ENCODE data around the gene METTL27.
A peak's percentile ranks its signal among the peaks of the same experiment; 100 is the strongest.
"Not testable (repeated sequence)": the region's sequence is repeated elsewhere in the genome, so short reads cannot be mapped to it uniquely, and the experiment has no call there.

The METTL27 gene, protein sequence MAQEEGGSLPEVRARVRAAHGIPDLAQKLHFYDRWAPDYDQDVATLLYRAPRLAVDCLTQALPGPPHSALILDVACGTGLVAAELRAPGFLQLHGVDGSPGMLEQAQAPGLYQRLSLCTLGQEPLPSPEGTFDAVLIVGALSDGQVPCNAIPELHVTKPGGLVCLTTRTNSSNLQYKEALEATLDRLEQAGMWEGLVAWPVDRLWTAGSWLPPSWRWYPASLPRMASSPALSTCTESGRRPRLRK

DNA sequence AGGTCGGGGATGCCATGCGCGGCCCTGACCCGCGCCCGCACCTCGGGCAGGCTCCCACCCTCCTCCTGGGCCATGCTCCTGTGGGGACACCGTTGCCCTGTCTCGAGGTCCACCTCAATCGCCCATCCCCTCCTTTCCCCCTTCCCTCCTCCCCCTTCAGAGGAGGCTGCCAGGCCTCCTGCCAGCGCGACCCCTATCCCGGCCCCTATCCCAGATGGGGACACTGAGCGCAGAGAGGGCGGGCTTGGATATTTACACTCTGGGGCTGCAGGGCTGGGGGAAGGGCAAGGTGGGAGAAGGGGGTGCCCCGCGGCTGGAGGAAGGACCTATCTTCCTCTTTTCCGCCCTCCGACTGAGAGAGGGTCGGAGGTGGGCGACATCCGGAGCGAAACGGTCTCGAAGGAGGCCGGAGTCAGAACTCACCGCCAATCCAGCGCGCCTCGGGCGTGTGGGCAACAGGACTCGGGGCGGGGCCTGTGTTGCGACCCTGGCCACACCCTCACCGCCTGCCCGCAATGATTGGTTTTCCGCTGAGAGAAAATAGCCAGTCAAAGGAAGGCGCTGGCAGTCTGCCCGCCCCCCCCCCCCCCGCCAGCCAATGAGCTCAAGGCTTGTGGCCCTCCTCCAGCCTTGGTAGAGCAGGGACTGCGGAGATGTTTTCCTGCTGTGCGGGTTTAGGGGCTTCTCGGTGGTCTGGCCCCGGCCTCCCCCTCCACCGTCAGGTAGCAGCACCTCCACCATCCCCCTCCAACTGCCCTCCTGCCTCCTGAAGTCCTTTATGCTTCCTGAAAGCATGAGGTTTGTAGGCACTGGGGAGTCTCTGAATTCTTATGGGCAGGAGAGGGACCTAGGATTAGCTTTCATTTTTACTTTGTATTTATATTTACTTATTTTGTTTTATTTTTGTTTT, at the start of gene METTL27:
Gene METTL27 (minus strand): TSS at position 450 of the 910 bp plus-strand sequence. CDS start 376 bp downstream, at position 74.
- DNase-seq (ENCODE audit: low read depth in 2 of 2): peak; percentile 72 to 78

DNA sequence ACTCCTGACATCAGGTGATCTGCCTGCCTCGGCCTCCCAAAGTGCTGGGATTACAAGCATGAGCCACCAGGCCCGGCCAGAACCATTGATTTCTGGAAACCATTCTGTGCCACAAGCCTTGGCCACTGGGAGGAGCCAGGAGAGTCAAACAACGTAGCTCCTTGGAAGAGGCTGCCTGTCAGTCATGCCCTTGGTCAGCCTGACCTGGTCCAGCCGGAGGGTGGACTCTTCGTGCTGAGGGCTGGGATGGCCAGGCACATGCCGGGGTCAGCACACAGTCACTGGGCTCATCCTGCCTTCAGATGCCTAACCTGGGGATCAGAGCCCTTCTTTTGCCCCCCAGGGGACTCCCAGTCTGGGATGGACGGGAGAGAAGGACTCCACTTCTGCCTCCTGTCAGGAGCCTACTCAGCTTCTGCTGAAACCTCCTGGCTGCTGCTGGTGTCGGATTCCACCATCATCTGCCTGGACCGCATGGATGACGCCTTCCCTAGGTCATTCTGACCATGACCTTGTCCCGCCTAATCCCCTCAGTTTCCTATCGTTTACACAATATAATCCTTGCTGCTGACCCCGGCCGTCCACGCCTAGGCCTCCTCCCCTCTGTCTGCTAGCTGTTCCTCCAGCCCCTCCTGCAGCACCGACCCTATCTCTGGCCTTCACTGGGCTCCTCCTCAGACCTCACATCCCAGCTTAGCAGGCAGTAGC, 49.0 kb upstream of the METTL27 start:
- no peak for DNase-seq (ENCODE audit: low read depth in 2 of 2)

- DNase-seq (ENCODE audit: low read depth in 2 of 2): no peak
Measured at GRCh38 chr7:73890555-73891147, 48.3 kb upstream of the METTL27 start.

DNA sequence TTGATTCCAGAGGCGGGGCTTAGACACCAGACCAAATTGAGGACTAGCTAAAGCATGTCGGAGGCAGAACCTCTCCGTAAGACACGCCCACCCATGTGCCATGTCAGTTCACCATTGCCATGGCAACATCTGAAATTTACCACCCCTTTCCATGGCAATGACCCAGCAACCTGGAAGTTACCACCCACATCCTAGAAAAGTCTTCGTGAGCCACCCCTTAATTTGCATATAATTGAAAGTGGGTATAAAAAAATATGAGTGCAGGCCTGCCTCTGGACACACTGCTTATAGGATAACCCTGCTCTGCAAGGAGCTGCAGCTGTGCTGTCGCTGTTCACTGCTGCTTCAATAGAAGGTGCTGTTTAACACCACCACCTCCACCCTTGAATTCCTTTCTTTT, 46.6 kb upstream of the METTL27 start:
- no peak for DNase-seq (ENCODE audit: low read depth in 2 of 2)

DNA sequence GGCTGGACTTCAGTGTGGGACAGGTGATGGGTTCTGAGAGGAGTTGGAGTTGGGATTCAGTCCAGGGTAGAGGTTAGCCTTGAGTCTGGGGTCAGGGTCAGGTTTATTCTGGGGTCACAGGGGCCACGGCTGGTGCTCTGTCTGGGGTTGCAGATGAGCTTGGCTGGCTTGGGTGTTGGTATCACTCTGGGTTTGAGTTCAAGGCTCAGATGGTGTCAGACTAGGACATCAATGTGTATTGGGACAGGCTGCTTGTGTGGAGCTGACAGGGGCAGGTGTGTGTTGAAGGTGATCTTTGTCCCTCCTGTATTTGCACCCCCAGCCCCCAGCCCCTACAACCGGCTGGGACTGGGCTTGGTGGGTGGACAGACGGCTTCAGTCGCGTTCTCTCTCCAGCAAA, 45.4 kb upstream of the METTL27 start:
- no peak for DNase-seq (ENCODE audit: low read depth in 2 of 2)

DNA sequence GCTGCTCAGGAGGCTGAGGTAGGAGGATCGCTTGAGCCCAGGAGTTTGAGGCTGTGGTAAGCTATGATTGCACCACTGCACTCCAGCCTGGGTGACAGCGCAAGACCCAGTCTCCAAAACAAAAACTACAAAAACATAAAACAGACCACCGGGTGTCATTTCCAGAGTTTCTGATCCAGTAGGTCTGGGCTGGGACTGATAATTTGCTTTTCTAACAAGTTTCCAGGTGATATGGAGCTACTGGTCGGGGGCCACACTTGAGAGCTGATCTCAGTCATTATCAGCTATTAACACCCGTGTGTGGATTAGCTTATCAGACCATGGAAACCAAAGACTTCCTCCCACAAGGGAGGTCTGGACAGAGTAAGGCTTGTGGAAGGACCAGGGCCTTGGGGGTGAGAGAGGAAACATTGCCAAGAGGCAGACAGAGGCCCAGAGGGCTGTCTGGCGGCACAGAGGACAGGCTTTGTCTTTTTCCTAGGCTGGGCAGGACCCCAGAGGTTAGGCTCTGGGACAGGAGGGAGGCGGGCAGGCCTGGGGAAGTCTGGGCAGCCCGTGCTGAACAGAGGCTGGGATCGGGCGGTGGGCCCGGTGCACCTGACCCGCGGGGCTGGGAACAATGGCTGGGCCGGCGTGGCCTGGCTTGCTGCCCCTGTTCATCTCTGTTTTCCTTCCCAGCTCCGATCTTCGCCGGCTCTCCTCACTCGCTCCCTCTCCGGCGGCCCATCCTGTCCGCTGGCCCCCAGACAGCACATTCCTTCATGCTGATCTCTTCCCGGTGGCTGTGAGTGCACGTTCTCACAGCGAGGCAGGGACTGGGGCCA, 43.9 kb upstream of the METTL27 start:
- no peak for DNase-seq (ENCODE audit: low read depth in 2 of 2)

- DNase-seq (ENCODE audit: low read depth in 2 of 2): no peak
Measured at GRCh38 chr7:73885433-73885974, 43.2 kb upstream of the METTL27 start.

DNA sequence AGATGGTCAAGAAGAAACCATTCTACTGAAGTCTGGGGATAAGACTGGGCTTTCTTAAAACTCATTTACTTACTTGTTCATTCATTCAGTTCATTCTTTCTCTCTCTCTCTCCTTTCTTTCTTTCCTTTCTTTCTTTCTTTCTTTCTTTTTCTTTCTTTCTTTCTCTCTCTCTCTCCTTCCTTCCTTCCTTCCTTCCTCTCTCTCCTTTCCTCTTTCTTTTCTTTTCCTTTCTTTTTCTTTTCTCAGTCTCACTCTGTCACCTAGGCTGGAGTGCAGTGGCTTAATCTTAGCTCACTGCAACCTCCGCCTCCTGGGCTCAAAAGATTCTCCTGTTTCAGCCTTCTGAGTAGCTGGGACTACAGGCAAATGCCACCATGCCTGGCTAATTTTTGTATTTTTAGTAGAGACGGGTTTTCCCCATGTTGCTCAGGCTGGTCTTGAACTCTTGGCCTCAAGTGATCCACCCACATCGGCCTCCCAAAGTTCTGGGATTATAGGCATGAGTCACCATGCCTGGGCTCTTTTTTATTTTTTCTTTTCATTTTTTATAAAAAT, 42.6 kb upstream of the METTL27 start:
- not testable (repeated sequence) for DNase-seq (ENCODE audit: low read depth in 2 of 2)

DNA sequence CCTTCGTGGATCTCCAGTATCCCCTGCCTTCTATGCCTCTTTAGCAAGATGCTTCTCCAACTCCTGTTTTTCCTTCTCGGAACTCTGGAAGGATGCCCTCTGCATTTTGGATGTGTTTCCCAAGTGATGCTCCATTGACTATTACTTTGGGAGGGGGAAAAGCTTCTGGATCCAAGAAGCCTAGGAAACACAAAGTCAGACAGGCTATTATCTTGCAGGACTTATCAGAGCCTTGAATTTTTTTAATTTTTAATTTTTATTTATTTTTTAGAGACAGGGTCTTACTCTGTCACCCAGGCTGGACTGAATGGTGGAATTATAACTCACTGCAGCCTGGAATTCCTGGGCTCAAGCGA, 39.7 kb upstream of the METTL27 start:
- no peak for DNase-seq (ENCODE audit: low read depth in 2 of 2)

GRCh38 chr7:73881352-73882046, 39.2 kb upstream of the METTL27 start:
- DNase-seq (ENCODE audit: low read depth in 2 of 2): no peak

GRCh38 chr7:73880755-73881328, 38.5 kb upstream of the METTL27 start:
- DNase-seq (ENCODE audit: low read depth in 2 of 2): no peak

- DNase-seq (ENCODE audit: low read depth in 2 of 2): no peak
Measured at GRCh38 chr7:73879977-73880681, 37.8 kb upstream of the METTL27 start.

GRCh38 chr7:73876973-73877372, 34.7 kb upstream of the METTL27 start:
- DNase-seq (ENCODE audit: low read depth in 2 of 2): no peak

DNA sequence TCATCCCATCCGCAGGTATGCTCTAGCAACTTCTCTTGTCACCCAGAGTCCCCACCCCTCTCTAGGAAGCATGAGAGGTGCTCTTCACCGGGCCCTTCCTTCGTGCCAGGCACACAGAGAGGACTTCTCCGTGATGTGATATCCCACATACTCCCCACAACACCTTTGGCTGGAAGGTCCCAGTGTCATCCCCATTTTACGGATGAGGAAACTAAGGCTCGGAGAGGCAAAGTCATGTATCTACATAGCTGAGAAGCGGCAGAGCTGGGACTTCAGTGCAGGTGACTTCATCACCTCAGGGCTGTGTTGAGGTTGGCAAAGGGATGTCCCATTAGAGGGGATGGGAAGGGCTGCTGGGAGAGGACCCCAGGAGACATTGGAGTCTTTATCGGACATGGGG, 34.0 kb upstream of the METTL27 start:
- DNase-seq (ENCODE audit: low read depth in 2 of 2): no peak

GRCh38 chr7:73872056-73872908, 30.0 kb upstream of the METTL27 start:
- no peak for DNase-seq (ENCODE audit: low read depth in 2 of 2)

- no peak for DNase-seq (ENCODE audit: low read depth in 2 of 2)
Measured at GRCh38 chr7:73871163-73872011, 29.1 kb upstream of the METTL27 start.

- DNase-seq (ENCODE audit: low read depth in 2 of 2): no peak
Measured at GRCh38 chr7:73870041-73870492, 27.8 kb upstream of the METTL27 start.
